ENCODE measurements around the gene PDGFRA. TPM values are rescaled to one million over a fixed set of nuclear protein-coding genes. Genes with fewer than 3 reads are reported as not detected.
"Not testable (repeated sequence)": the region's sequence is repeated elsewhere in the genome, so short reads cannot be mapped to it uniquely, and the experiment has no call there.

PDGFRA gene
- total RNA-seq, 2 experiments from 2014 or later: not detected

GRCh38 chr4:54317690-54318089, 88.6 kb downstream of the PDGFRA start:
- DNase-seq (no peak), ATAC-seq (no peak)
- CTCF ChIA-PET: interaction anchor here (1.1 to 3.3 kb wide), 7 partner anchors 10 to 1004 kb away, joined by 4 to 19 read pairs (median 4); no protein-coding TSS in a partner anchor
- Mint-ChIP-seq H3K4me1 (ENCODE audit: low read depth) (peaks cover 17% of the 10 kb centered on the region), H3K27me3 (ENCODE audit: low read depth) (no peaks in the 10 kb centered on the region), H3K36me3 (ENCODE audit: low read depth) (no peaks in the 10 kb centered on the region), H3K4me3 (no peak overlapping the region), H3K27ac (no peak overlapping the region), H3K9me3 (ENCODE audit: insufficient read depth) (no peaks in the 10 kb centered on the region)
- POLR2A ChIA-PET: interaction anchor here (0.5 kb wide), 1 partner anchor 978 kb away, joined by 3 read pairs; no protein-coding TSS in a partner anchor

GRCh38 chr4:54318904-54319303, 89.8 kb downstream of the PDGFRA start:
- ATAC-seq: peak; percentile 53
- H3K27me3 Mint-ChIP-seq (ENCODE audit: low read depth): no peaks in the 10 kb centered on the region
- peak; percentile 39 for DNase-seq

GRCh38 chr4:54320826-54321685, 92.0 kb downstream of the PDGFRA start:
- Mint-ChIP-seq H3K4me1 (ENCODE audit: low read depth) (peaks cover 3% of the 10 kb centered on the region), H3K36me3 (ENCODE audit: low read depth) (no peaks in the 10 kb centered on the region), H3K27ac (no peak overlapping the region), H3K4me3 (no peak overlapping the region), H3K27me3 (ENCODE audit: low read depth) (no peaks in the 10 kb centered on the region), H3K9me3 (ENCODE audit: insufficient read depth) (no peaks in the 10 kb centered on the region)
- POLR2A ChIA-PET: no interaction called here
- CTCF ChIA-PET: interaction anchor here (0.8 to 3.3 kb wide), 3 partner anchors 120 to 367 kb away, joined by 3 to 19 read pairs (median 3); no protein-coding TSS in a partner anchor
- DNase-seq: no peak
- no peak for ATAC-seq

More at GRCh38 chr4:54318904-54319303, 89.8 kb downstream of the PDGFRA start:
- no peak overlapping the region for H3K27ac Mint-ChIP-seq
- H3K4me3 Mint-ChIP-seq: no peak overlapping the region
- peaks cover 17% of the 10 kb centered on the region for H3K4me1 Mint-ChIP-seq (ENCODE audit: low read depth)
- no peaks in the 10 kb centered on the region for H3K36me3 Mint-ChIP-seq (ENCODE audit: low read depth)
- H3K9me3 Mint-ChIP-seq (ENCODE audit: insufficient read depth): no peaks in the 10 kb centered on the region
- POLR2A ChIA-PET: no interaction called here
- CTCF ChIA-PET: interaction anchor here (0.6 to 3.3 kb wide), 16 partner anchors 9 to 1003 kb away, joined by 3 to 19 read pairs (median 4); no protein-coding TSS in a partner anchor

- H3K27me3 Mint-ChIP-seq (ENCODE audit: low read depth): no peaks in the 10 kb centered on the region
- DNase-seq (peak; percentile 67), ATAC-seq (peak; percentile 60)
- no peaks in the 10 kb centered on the region for H3K4me1 Mint-ChIP-seq (ENCODE audit: low read depth)
- no peaks in the 10 kb centered on the region for H3K9me3 Mint-ChIP-seq (ENCODE audit: insufficient read depth)
- CTCF ChIA-PET: no interaction called here
- no peak overlapping the region for H3K27ac Mint-ChIP-seq
- POLR2A ChIA-PET: no interaction called here
- no peak overlapping the region for H3K4me3 Mint-ChIP-seq
- no peaks in the 10 kb centered on the region for H3K36me3 Mint-ChIP-seq (ENCODE audit: low read depth)
Measured at GRCh38 chr4:54322818-54323417, 93.8 kb downstream of the PDGFRA start.

- no peak overlapping the region for H3K4me3 Mint-ChIP-seq
- CTCF ChIA-PET: no interaction called here
- ATAC-seq (no peak), DNase-seq (no peak)
- no peak overlapping the region for H3K27ac Mint-ChIP-seq
- no peaks in the 10 kb centered on the region for H3K9me3 Mint-ChIP-seq (ENCODE audit: insufficient read depth)
- H3K27me3 Mint-ChIP-seq (ENCODE audit: low read depth): no peaks in the 10 kb centered on the region
- POLR2A ChIA-PET: no interaction called here
- no peaks in the 10 kb centered on the region for H3K4me1 Mint-ChIP-seq (ENCODE audit: low read depth)
- H3K36me3 Mint-ChIP-seq (ENCODE audit: low read depth): no peaks in the 10 kb centered on the region
Measured at GRCh38 chr4:54330896-54331295, 101.8 kb downstream of the PDGFRA start.

- no peak overlapping the region for H3K27ac Mint-ChIP-seq
- ChIA-PET CTCF (no interaction called here), POLR2A (no interaction called here)
- no peak for ATAC-seq
- no peak overlapping the region for H3K4me3 Mint-ChIP-seq
- H3K4me1 Mint-ChIP-seq (ENCODE audit: low read depth): no peaks in the 10 kb centered on the region
- no peaks in the 10 kb centered on the region for H3K36me3 Mint-ChIP-seq (ENCODE audit: low read depth)
- DNase-seq: no peak
- no peaks in the 10 kb centered on the region for H3K9me3 Mint-ChIP-seq (ENCODE audit: insufficient read depth)
- no peaks in the 10 kb centered on the region for H3K27me3 Mint-ChIP-seq (ENCODE audit: low read depth)
Measured at GRCh38 chr4:54332542-54332941, 103.4 kb downstream of the PDGFRA start.

- Mint-ChIP-seq H3K4me1 (ENCODE audit: low read depth) (no peaks in the 10 kb centered on the region), H3K36me3 (ENCODE audit: low read depth) (no peaks in the 10 kb centered on the region), H3K4me3 (no peak overlapping the region), H3K27me3 (ENCODE audit: low read depth) (no peaks in the 10 kb centered on the region), H3K27ac (no peak overlapping the region), H3K9me3 (ENCODE audit: insufficient read depth) (no peaks in the 10 kb centered on the region)
- no peak for DNase-seq
- POLR2A ChIA-PET: no interaction called here
- CTCF ChIA-PET: no interaction called here
- ATAC-seq: no peak
Measured at GRCh38 chr4:54333657-54334056, 104.6 kb downstream of the PDGFRA start.

- H3K4me3 Mint-ChIP-seq; H3K27me3 Mint-ChIP-seq (ENCODE audit: low read depth); POLR2A ChIA-PET; H3K9me3 Mint-ChIP-seq (ENCODE audit: insufficient read depth); H3K4me1 Mint-ChIP-seq (ENCODE audit: low read depth); DNase-seq; H3K36me3 Mint-ChIP-seq (ENCODE audit: low read depth); ATAC-seq; H3K27ac Mint-ChIP-seq; CTCF ChIA-PET: not testable (repeated sequence)
Measured at GRCh38 chr4:54334769-54335168, 105.7 kb downstream of the PDGFRA start.

GRCh38 chr4:54337009-54337408, 107.9 kb downstream of the PDGFRA start:
- H3K27ac Mint-ChIP-seq: no peak overlapping the region
- no peak for DNase-seq
- H3K9me3 Mint-ChIP-seq (ENCODE audit: insufficient read depth): no peaks in the 10 kb centered on the region
- ChIA-PET POLR2A (no interaction called here), CTCF (interaction anchor here (1.2 kb wide), 1 partner anchor 18 kb away, joined by 3 read pairs; no protein-coding TSS in a partner anchor)
- H3K36me3 Mint-ChIP-seq (ENCODE audit: low read depth): no peaks in the 10 kb centered on the region
- no peaks in the 10 kb centered on the region for H3K4me1 Mint-ChIP-seq (ENCODE audit: low read depth)
- ATAC-seq: no peak
- no peaks in the 10 kb centered on the region for H3K27me3 Mint-ChIP-seq (ENCODE audit: low read depth)
- H3K4me3 Mint-ChIP-seq: no peak overlapping the region

- H3K27me3 Mint-ChIP-seq (ENCODE audit: low read depth): peaks cover 15% of the 10 kb centered on the region
- H3K4me3 Mint-ChIP-seq; H3K9me3 Mint-ChIP-seq (ENCODE audit: insufficient read depth); H3K36me3 Mint-ChIP-seq (ENCODE audit: low read depth); CTCF ChIA-PET; H3K4me1 Mint-ChIP-seq (ENCODE audit: low read depth); H3K27ac Mint-ChIP-seq; DNase-seq; POLR2A ChIA-PET; ATAC-seq: not testable (repeated sequence)
Measured at GRCh38 chr4:54342067-54342466, 113.0 kb downstream of the PDGFRA start.
